Omental fat pad (tissue), 4 donors: ENCODE data around the gene STOX2. TPM values are rescaled to one million over a fixed set of nuclear protein-coding genes. Genes with fewer than 3 reads are reported as not detected.

Source experiments
- ATAC-seq: fragments of 150-250 bp; one replicate; pipeline ENCODE4 v1.9.1; 2016; ENCODE audit warnings: mild to moderate bottlenecking, moderate library complexity; ENCODE audit not compliant: low FRiP score
- DNase-seq: peaks from one replicate; pipeline ENCODE4 v3.0.0-alpha.2; 2019; ENCODE audit warnings: low spot score
- CTCF ChIP-seq, 3 donors: fragments of 450-650 bp; IDR thresholded peaks; one replicate each; pipeline ENCODE4 v1.5.1; 2016 to 2017; ENCODE audit warnings: antibody characterized with exemption in 3 of 3, mild to moderate bottlenecking in 3 of 3, moderate library complexity in 2 of 3
- total RNA-seq, 4 donors: library from RNA; depleted of rRNA; stranded (reverse); fragments of >200 nt; gene quantifications; one replicate each; pipeline ENCODE4 v1.1.0, GENCODE V29; 2016

STOX2 gene
- total RNA-seq, 4 donors from 2014 or later, result 1.3 to 20.8 (median 4.7) TPM

GRCh38 chr4:183966371-183966770 lies 61.3 kb downstream of the STOX2 start:
- ATAC-seq (no peak), DNase-seq (no peak)
- no peak for TF ChIP-seq CTCF (IDR thresholded peaks at IDR 0.05)

- no peak for DNase-seq
- ATAC-seq, result no peak
- TF ChIP-seq CTCF (IDR thresholded peaks at IDR 0.05), result no peak
Measured at GRCh38 chr4:183967266-183967665, 62.2 kb downstream of the STOX2 start.

- no peak for DNase-seq
- no peak for ATAC-seq
- TF ChIP-seq CTCF (IDR thresholded peaks at IDR 0.05), result no peak
Measured at GRCh38 chr4:183968502-183968901, 63.4 kb downstream of the STOX2 start.

- TF ChIP-seq CTCF (IDR thresholded peaks at IDR 0.05), result no peak
Measured at GRCh38 chr4:183968931-183969330, 63.8 kb downstream of the STOX2 start.

GRCh38 chr4:183969596-183969995 lies 64.5 kb downstream of the STOX2 start:
- no peak for TF ChIP-seq CTCF (IDR thresholded peaks at IDR 0.05)
- DNase-seq (no peak), ATAC-seq (no peak)

More at GRCh38 chr4:183968931-183969330, 63.8 kb downstream of the STOX2 start:
- ATAC-seq (no peak), DNase-seq (no peak)

- no peak for TF ChIP-seq CTCF (IDR thresholded peaks at IDR 0.05)
- no peak for ATAC-seq
- DNase-seq, result no peak
Measured at GRCh38 chr4:183971929-183972490, 66.9 kb downstream of the STOX2 start.

GRCh38 chr4:183977707-183978106 lies 72.6 kb downstream of the STOX2 start:
- no peak for TF ChIP-seq CTCF (IDR thresholded peaks at IDR 0.05)
- no peak for DNase-seq
- ATAC-seq, result no peak
